ENCODE measurements around the gene LHB.
"Not testable (repeated sequence)": the region's sequence is repeated elsewhere in the genome, so short reads cannot be mapped to it uniquely, and the experiment has no call there.

Gene LHB

DNA sequence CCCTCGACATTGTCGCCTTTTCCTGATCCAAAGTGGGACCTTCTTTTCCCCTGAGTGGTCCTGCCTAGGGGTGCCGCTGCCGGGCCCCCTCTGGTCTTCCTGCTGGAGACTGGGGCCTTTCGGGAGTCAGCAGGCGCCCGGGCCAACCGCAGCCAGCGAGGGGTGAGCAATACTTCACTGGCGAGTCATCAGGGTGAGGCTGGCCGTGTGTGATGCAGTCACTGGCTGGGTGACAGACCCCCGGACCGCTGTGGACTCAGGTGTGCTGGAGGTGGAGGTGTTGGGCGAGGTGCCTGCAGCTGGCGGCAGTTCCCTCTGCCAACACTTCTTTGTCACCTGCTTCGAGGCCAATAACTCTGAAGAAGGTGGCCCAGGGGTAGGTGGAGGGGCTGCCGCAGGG lies 25.3 kb upstream of the LHB start:
- Histone ChIP-seq H2AFZ (ENCODE audit: insufficient read depth, low read length, poor library complexity) (no peak overlapping the region), H3K9me3 (ENCODE audit: insufficient read depth, low read depth, low read length) (no peaks in the 10 kb centered on the region), H2BK120ac (ENCODE audit: insufficient read depth, low read length, poor library complexity) (no peak overlapping the region), H3K23ac (ENCODE audit: low read length) (no peak overlapping the region), H3K18ac (ENCODE audit: low read length) (no peak overlapping the region), H3K4me2 (ENCODE audit: low read length) (no peak overlapping the region), H3K4ac (ENCODE audit: low read depth, low read length) (no peak overlapping the region), H2BK5ac (ENCODE audit: low read depth, low read length, poor library complexity) (no peak overlapping the region), H3K79me2 (ENCODE audit: control insufficient read depth, insufficient read depth, low read length, poor library complexity) (no peaks in the 10 kb centered on the region), H2AK5ac (ENCODE audit: low read length) (no peak overlapping the region), H3K36me3 (ENCODE audit: control insufficient read depth in 1 of 2, insufficient read depth in 2 of 2, low read length in 2 of 2) (no peaks in the 10 kb centered on the region), H3K27me3 (ENCODE audit: insufficient read depth, low read length) (no peaks in the 10 kb centered on the region), H3K79me1 (ENCODE audit: low read length) (no peaks in the 10 kb centered on the region), H3K4me3 (ENCODE audit: low read depth, low read length) (no peak overlapping the region), H4K12ac (ENCODE audit: low read depth, low read length) (no peak overlapping the region), H3K9ac (ENCODE audit: low read length) (no peak overlapping the region), H3K4me1 (ENCODE audit: control insufficient read depth in 1 of 2, insufficient read depth in 2 of 2, low read length in 2 of 2) (no peaks in the 10 kb centered on the region), H2BK12ac (ENCODE audit: low read length) (no peak overlapping the region), H3K27ac (ENCODE audit: low read depth, low read length) (no peak overlapping the region), H3K14ac (ENCODE audit: low read length) (no peak overlapping the region), H4K91ac (ENCODE audit: low read depth, low read length) (no peak overlapping the region), H4K8ac (ENCODE audit: low read depth, low read length) (no peak overlapping the region)
- DNase-seq: no peak
- no CpG with 5 or more reads among the region's 17 CpGs for WGBS (ENCODE audit: extremely low coverage, insufficient coverage, insufficient read length)

- not testable (repeated sequence) for H3K27ac ChIP-seq (ENCODE audit: low read depth, low read length)
Measured at GRCh38 chr19:49039736-49040135, 22.8 kb upstream of the LHB start.

DNA sequence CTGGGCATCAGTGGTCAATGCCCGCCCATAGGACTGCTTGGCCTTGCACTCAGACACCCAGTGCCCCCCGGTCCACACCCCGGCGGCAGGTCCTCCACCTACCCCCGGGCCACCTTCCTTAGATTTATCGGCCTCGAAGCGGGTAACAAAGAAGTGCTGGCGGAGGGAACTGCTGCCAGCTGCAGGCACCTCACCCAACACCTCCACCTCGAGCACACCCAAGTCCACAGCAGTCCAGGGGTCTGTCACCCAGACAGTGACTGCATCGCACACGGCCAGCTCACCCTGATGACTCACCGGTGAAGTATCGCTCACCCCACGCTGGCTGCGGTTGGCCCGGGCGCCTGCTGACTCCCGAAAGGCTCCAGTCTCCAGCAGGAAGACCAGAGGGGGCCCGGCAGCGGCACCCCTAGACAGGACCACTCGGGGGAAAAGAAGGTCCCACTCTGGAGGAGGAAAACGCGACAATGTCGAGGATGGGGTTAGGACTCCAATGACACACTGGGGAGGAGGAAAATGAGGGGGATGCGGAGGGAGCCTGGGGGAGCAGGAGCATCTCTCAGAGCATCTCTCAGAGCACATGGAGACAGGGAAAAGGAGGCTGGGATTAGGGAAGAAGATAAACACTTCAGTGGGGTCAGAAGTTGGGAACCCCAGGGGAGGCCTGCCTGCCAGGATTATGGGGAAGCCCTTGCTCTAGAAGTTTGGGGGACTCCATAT lies 21.8 kb upstream of the LHB start:
- H2AFZ ChIP-seq (ENCODE audit: insufficient read depth, low read length, poor library complexity); H2BK12ac ChIP-seq (ENCODE audit: low read length); H3K27ac ChIP-seq (ENCODE audit: low read depth, low read length); H3K27me3 ChIP-seq (ENCODE audit: insufficient read depth, low read length); H3K36me3 ChIP-seq (ENCODE audit: control insufficient read depth in 1 of 2, insufficient read depth in 2 of 2, low read length in 2 of 2); DNase-seq; H2BK5ac ChIP-seq (ENCODE audit: low read depth, low read length, poor library complexity); H3K9ac ChIP-seq (ENCODE audit: low read length); H2AK5ac ChIP-seq (ENCODE audit: low read length); H3K4me3 ChIP-seq (ENCODE audit: low read depth, low read length); H3K4me1 ChIP-seq (ENCODE audit: control insufficient read depth in 1 of 2, insufficient read depth in 2 of 2, low read length in 2 of 2); H3K4ac ChIP-seq (ENCODE audit: low read depth, low read length); H3K23ac ChIP-seq (ENCODE audit: low read length); H3K14ac ChIP-seq (ENCODE audit: low read length); H3K79me1 ChIP-seq (ENCODE audit: low read length); H4K8ac ChIP-seq (ENCODE audit: low read depth, low read length); H3K9me3 ChIP-seq (ENCODE audit: insufficient read depth, low read depth, low read length); H3K18ac ChIP-seq (ENCODE audit: low read length); H4K12ac ChIP-seq (ENCODE audit: low read depth, low read length); H3K4me2 ChIP-seq (ENCODE audit: low read length); H3K79me2 ChIP-seq (ENCODE audit: control insufficient read depth, insufficient read depth, low read length, poor library complexity): not testable (repeated sequence)
- H4K91ac ChIP-seq (ENCODE audit: low read depth, low read length): peak overlapping the region; percentile 1
- peak overlapping the region; percentile 22 for H2BK120ac ChIP-seq (ENCODE audit: insufficient read depth, low read length, poor library complexity)
- WGBS (ENCODE audit: extremely low coverage, insufficient coverage, insufficient read length): no CpG with 5 or more reads among the region's 26 CpGs

More at GRCh38 chr19:49039736-49040135, 22.8 kb upstream of the LHB start:
- not testable (repeated sequence) for H3K79me2 ChIP-seq (ENCODE audit: control insufficient read depth, insufficient read depth, low read length, poor library complexity); H3K79me1 ChIP-seq (ENCODE audit: low read length); H2BK120ac ChIP-seq (ENCODE audit: insufficient read depth, low read length, poor library complexity); H4K12ac ChIP-seq (ENCODE audit: low read depth, low read length); H2BK12ac ChIP-seq (ENCODE audit: low read length); H3K14ac ChIP-seq (ENCODE audit: low read length); H3K9me3 ChIP-seq (ENCODE audit: insufficient read depth, low read depth, low read length); H2AK5ac ChIP-seq (ENCODE audit: low read length); H3K23ac ChIP-seq (ENCODE audit: low read length); H3K9ac ChIP-seq (ENCODE audit: low read length); H3K4me1 ChIP-seq (ENCODE audit: control insufficient read depth in 1 of 2, insufficient read depth in 2 of 2, low read length in 2 of 2); H3K4me2 ChIP-seq (ENCODE audit: low read length); H3K18ac ChIP-seq (ENCODE audit: low read length); H2AFZ ChIP-seq (ENCODE audit: insufficient read depth, low read length, poor library complexity); H4K8ac ChIP-seq (ENCODE audit: low read depth, low read length); H2BK5ac ChIP-seq (ENCODE audit: low read depth, low read length, poor library complexity); H3K27me3 ChIP-seq (ENCODE audit: insufficient read depth, low read length); H3K36me3 ChIP-seq (ENCODE audit: control insufficient read depth in 1 of 2, insufficient read depth in 2 of 2, low read length in 2 of 2); H4K91ac ChIP-seq (ENCODE audit: low read depth, low read length); H3K4ac ChIP-seq (ENCODE audit: low read depth, low read length); H3K4me3 ChIP-seq (ENCODE audit: low read depth, low read length); DNase-seq
- no CpG with 5 or more reads among the region's 9 CpGs for WGBS (ENCODE audit: extremely low coverage, insufficient coverage, insufficient read length)

GRCh38 chr19:49038111-49038510 lies 21.2 kb upstream of the LHB start:
- not testable (repeated sequence) for H3K9me3 ChIP-seq (ENCODE audit: insufficient read depth, low read depth, low read length); H3K18ac ChIP-seq (ENCODE audit: low read length); H3K4ac ChIP-seq (ENCODE audit: low read depth, low read length); H3K79me1 ChIP-seq (ENCODE audit: low read length); H2AFZ ChIP-seq (ENCODE audit: insufficient read depth, low read length, poor library complexity); H4K91ac ChIP-seq (ENCODE audit: low read depth, low read length); H4K8ac ChIP-seq (ENCODE audit: low read depth, low read length); H2BK12ac ChIP-seq (ENCODE audit: low read length); H3K4me2 ChIP-seq (ENCODE audit: low read length); H2AK5ac ChIP-seq (ENCODE audit: low read length); H2BK5ac ChIP-seq (ENCODE audit: low read depth, low read length, poor library complexity); H3K36me3 ChIP-seq (ENCODE audit: control insufficient read depth in 1 of 2, insufficient read depth in 2 of 2, low read length in 2 of 2); H3K23ac ChIP-seq (ENCODE audit: low read length); H3K27me3 ChIP-seq (ENCODE audit: insufficient read depth, low read length); H3K27ac ChIP-seq (ENCODE audit: low read depth, low read length); H3K4me3 ChIP-seq (ENCODE audit: low read depth, low read length); H2BK120ac ChIP-seq (ENCODE audit: insufficient read depth, low read length, poor library complexity); H3K9ac ChIP-seq (ENCODE audit: low read length); H3K14ac ChIP-seq (ENCODE audit: low read length); H4K12ac ChIP-seq (ENCODE audit: low read depth, low read length); H3K4me1 ChIP-seq (ENCODE audit: control insufficient read depth in 1 of 2, insufficient read depth in 2 of 2, low read length in 2 of 2); DNase-seq; H3K79me2 ChIP-seq (ENCODE audit: control insufficient read depth, insufficient read depth, low read length, poor library complexity)
- WGBS (ENCODE audit: extremely low coverage, insufficient coverage, insufficient read length): no CpG with 5 or more reads among the region's 8 CpGs

All from trophoblast cell (in vitro differentiated cells and primary cell).